Ectodermal cell (in vitro differentiated cells): ENCODE measurements around the gene FGF2.
A peak's percentile ranks its signal among the peaks of the same experiment; 100 is the strongest.

Experiments used
- H3K27ac ChIP-seq: 2 replicates; pipeline ENCODE4 v1.7.0; 2013; ENCODE audit warnings: mild to moderate bottlenecking, low read depth, low read length; ENCODE audit not compliant: insufficient read depth, poor library complexity, severe bottlenecking
- H3K27me3 ChIP-seq: 2 replicates; pipeline ENCODE4 v1.7.0; 2013; ENCODE audit warnings: mild to moderate bottlenecking, low read length; ENCODE audit not compliant: insufficient read depth, control insufficient read depth, poor library complexity, severe bottlenecking
- H3K36me3 ChIP-seq: one replicate; pipeline ENCODE4 v1.7.0; 2013; ENCODE audit warnings: low read length; ENCODE audit not compliant: control insufficient read depth, insufficient read depth
- H3K4me1 ChIP-seq: one replicate; pipeline ENCODE4 v1.7.0; 2013; ENCODE audit warnings: low read length; ENCODE audit not compliant: control insufficient read depth, insufficient read depth
- H3K4me3 ChIP-seq: 2 replicates; pipeline ENCODE4 v1.7.0; 2013; ENCODE audit warnings: low read depth, low read length, control low read depth; ENCODE audit not compliant: insufficient read depth
- H3K9me3 ChIP-seq: 2 replicates; pipeline ENCODE4 v1.7.0; 2013; ENCODE audit warnings: mild to moderate bottlenecking, low read length, moderate library complexity; ENCODE audit not compliant: control insufficient read depth
- WGBS, 2 experiments: methylation state at CpG; one replicate each; pipeline ENCODE4 v1.1.7; 2013; ENCODE audit warnings: missing lambda C conversion rate in 2 of 2; 5-methylcytosine and 5-hydroxymethylcytosine counted together

Gene FGF2

GRCh38 chr4:122787940-122788339, 38.7 kb upstream of the FGF2 start:
- peaks cover 11% of the 10 kb centered on the region for H3K4me1 ChIP-seq
- no peaks in the 10 kb centered on the region for H3K27me3 ChIP-seq
- no peaks in the 10 kb centered on the region for H3K9me3 ChIP-seq
- H3K27ac ChIP-seq = no peak overlapping the region
- 94 to 95% methylated on average over 1 of the region's 1 CpG for WGBS, 2 experiments
- H3K36me3 ChIP-seq = no peaks in the 10 kb centered on the region
- no peak overlapping the region for H3K4me3 ChIP-seq

GRCh38 chr4:122788935-122789334, 37.7 kb upstream of the FGF2 start:
- peaks cover 3% of the 10 kb centered on the region for H3K4me1 ChIP-seq
- H3K9me3 ChIP-seq = no peaks in the 10 kb centered on the region
- no peaks in the 10 kb centered on the region for H3K27me3 ChIP-seq
- H3K27ac ChIP-seq = no peak overlapping the region
- 73 to 81% methylated on average over 4 of the region's 4 CpGs for WGBS, 2 experiments
- H3K4me3 ChIP-seq = no peak overlapping the region
- H3K36me3 ChIP-seq = no peaks in the 10 kb centered on the region

GRCh38 chr4:122793811-122794210, 32.8 kb upstream of the FGF2 start:
- H3K27me3 ChIP-seq = no peaks in the 10 kb centered on the region
- H3K27ac ChIP-seq = no peak overlapping the region
- H3K4me1 ChIP-seq = peaks cover 5% of the 10 kb centered on the region
- no peaks in the 10 kb centered on the region for H3K36me3 ChIP-seq
- H3K4me3 ChIP-seq = no peak overlapping the region
- H3K9me3 ChIP-seq = no peaks in the 10 kb centered on the region

- 73% methylated on average over 4 of the region's 4 CpGs for WGBS, 2 experiments
- H3K4me1 ChIP-seq = peaks cover 5% of the 10 kb centered on the region
- H3K27me3 ChIP-seq = no peaks in the 10 kb centered on the region
- no peaks in the 10 kb centered on the region for H3K9me3 ChIP-seq
- no peak overlapping the region for H3K4me3 ChIP-seq
- no peaks in the 10 kb centered on the region for H3K36me3 ChIP-seq
- no peak overlapping the region for H3K27ac ChIP-seq
Measured at GRCh38 chr4:122796801-122797404, 29.7 kb upstream of the FGF2 start.

- 91 to 93% methylated on average over 2 of the region's 2 CpGs for WGBS, 2 experiments
- Histone ChIP-seq H3K27ac (peak overlapping the region; percentile 54), H3K9me3 (no peaks in the 10 kb centered on the region), H3K36me3 (no peaks in the 10 kb centered on the region), H3K4me3 (no peak overlapping the region), H3K27me3 (no peaks in the 10 kb centered on the region), H3K4me1 (peaks cover 5% of the 10 kb centered on the region)
Measured at GRCh38 chr4:122797405-122798094, 29.1 kb upstream of the FGF2 start.

- H3K9me3 ChIP-seq = no peaks in the 10 kb centered on the region
- peak overlapping the region; percentile 54 for H3K27ac ChIP-seq
- no peak overlapping the region for H3K4me3 ChIP-seq
- H3K36me3 ChIP-seq = no peaks in the 10 kb centered on the region
- 58 to 68% methylated on average over 3 to 4 of the region's 5 CpGs for WGBS, 2 experiments
- H3K4me1 ChIP-seq = peaks cover 5% of the 10 kb centered on the region
- no peaks in the 10 kb centered on the region for H3K27me3 ChIP-seq
Measured at GRCh38 chr4:122798101-122798500, 28.5 kb upstream of the FGF2 start.

GRCh38 chr4:122798917-122799316, 27.7 kb upstream of the FGF2 start:
- H3K27ac ChIP-seq = no peak overlapping the region
- WGBS, 2 experiments = no CpG with 5 or more reads among the region's 2 CpGs
- no peaks in the 10 kb centered on the region for H3K36me3 ChIP-seq
- no peak overlapping the region for H3K4me3 ChIP-seq
- H3K4me1 ChIP-seq = peaks cover 5% of the 10 kb centered on the region
- no peaks in the 10 kb centered on the region for H3K9me3 ChIP-seq
- no peaks in the 10 kb centered on the region for H3K27me3 ChIP-seq

- no peaks in the 10 kb centered on the region for H3K9me3 ChIP-seq
- no peak overlapping the region for H3K4me3 ChIP-seq
- WGBS, 2 experiments = 88 to 92% methylated on average over 3 to 4 of the region's 4 CpGs
- no peaks in the 10 kb centered on the region for H3K27me3 ChIP-seq
- no peaks in the 10 kb centered on the region for H3K4me1 ChIP-seq
- no peak overlapping the region for H3K27ac ChIP-seq
- no peaks in the 10 kb centered on the region for H3K36me3 ChIP-seq
Measured at GRCh38 chr4:122803788-122804208, 22.8 kb upstream of the FGF2 start.

- no peak overlapping the region for H3K27ac ChIP-seq
- no peak overlapping the region for H3K4me3 ChIP-seq
- no peaks in the 10 kb centered on the region for H3K9me3 ChIP-seq
- H3K4me1 ChIP-seq = no peaks in the 10 kb centered on the region
- 100% methylated on average over 2 to 3 of the region's 3 CpGs for WGBS, 2 experiments
- H3K27me3 ChIP-seq = no peaks in the 10 kb centered on the region
- H3K36me3 ChIP-seq = no peaks in the 10 kb centered on the region
Measured at GRCh38 chr4:122806981-122807679, 19.5 kb upstream of the FGF2 start.

GRCh38 chr4:122810669-122811068, 16.0 kb upstream of the FGF2 start:
- H3K4me3 ChIP-seq = no peak overlapping the region
- no peaks in the 10 kb centered on the region for H3K36me3 ChIP-seq
- 94% methylated on average over 1 of the region's 1 CpG; no CpG with 5 or more reads in 1 of the 2 experiments for WGBS, 2 experiments
- H3K27me3 ChIP-seq = no peaks in the 10 kb centered on the region
- no peak overlapping the region for H3K27ac ChIP-seq
- H3K9me3 ChIP-seq = no peaks in the 10 kb centered on the region
- no peaks in the 10 kb centered on the region for H3K4me1 ChIP-seq
